HG03575 (cell line): ENCODE measurements around the gene IRX4.

Experiments
- ATAC-seq: cut with Tn5 transposase; IDR thresholded peaks from one replicate; pipeline ENCODE4 v1.9.1; 2021; ENCODE audit not compliant: unreplicated experiment, insufficient number of reproducible peaks, low FRiP score; ENCODE audit errors: extremely low read depth

IRX4 gene

DNA sequence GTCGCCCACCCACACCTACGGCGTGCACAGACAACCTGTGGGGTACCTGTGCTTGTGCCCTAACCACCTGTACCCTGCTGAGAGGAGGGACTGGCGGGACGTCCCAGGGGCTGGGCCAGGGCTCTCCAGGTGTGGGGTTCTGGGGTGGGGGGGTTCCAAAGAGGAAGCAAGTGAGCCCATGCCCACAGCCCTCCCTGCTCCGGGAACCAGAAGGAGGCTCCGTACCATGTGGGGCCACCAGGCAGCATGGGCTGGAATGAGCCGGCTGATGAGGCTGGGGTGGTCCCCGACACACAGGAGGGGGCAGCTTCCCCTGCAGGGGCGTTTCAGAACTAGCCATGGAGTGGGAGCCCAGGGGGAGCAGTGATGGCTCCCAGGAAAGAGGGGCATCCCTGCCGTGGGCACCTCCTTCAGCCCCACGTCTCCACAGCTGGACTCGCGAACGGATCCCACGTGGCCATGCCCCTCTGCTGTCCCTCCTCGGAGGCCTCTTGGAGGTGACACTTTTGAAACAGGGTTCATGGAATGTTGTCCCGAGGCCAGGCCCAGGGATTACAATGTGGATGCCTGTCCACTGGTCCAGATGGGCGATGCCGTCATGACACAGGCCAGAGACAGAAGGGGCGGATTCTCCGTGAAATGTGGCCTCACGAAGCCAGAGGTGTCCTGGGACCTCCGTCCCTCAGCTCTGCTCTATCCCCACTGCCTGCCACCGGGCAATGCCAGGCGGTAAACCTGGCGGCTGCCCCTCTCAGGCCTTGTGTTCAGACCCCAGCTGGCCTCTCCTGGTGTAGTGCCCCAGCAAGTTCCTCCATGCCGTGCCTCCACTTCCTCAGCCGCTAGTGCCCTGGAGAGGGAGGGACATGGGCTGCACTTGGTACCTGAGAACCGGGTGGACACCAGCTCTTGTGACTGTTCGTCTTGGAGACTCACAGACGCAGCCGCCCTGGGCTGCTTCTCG is 33.6 kb upstream of the IRX4 start:
- no peak for ATAC-seq

DNA sequence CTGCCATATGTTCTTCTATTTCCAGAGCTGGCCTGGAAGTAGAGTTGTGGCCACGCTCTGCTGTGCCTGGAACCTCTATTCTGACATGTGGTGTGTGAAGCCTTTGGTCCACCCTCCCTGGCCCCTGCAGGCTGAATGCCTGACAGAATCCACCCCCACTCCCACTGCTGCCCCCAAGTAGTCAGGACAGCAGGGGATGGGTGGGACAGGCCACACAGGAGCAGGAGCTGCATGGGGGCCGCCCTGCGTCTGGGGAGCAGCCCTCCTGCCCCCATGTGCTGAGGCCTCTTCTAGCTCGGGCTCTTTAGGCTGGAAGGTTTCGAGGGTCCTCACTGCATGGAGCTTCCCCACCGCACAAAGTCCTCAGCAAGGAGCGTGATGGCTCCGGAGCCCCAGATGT is 32.6 kb upstream of the IRX4 start:
- ATAC-seq = no peak

DNA sequence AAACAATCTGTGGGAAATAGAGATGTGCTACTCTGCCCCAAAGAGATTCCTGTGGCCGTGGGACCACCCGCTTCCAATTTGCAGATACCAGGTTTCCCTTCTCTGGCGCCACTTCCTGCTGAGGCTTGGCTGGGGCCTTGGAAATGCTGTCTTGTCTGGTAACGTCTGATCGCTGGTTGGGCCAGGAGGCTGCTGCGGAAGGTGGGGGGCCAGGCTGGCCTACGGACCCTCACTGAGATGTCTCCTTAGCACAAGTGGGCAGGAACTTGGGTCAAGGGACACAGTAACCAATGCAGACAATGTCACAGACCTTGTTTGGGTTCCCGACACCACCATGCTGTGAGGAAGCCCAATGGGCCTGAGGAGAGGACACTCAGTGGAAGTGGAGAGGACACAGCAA is 31.7 kb upstream of the IRX4 start:
- ATAC-seq = no peak

DNA sequence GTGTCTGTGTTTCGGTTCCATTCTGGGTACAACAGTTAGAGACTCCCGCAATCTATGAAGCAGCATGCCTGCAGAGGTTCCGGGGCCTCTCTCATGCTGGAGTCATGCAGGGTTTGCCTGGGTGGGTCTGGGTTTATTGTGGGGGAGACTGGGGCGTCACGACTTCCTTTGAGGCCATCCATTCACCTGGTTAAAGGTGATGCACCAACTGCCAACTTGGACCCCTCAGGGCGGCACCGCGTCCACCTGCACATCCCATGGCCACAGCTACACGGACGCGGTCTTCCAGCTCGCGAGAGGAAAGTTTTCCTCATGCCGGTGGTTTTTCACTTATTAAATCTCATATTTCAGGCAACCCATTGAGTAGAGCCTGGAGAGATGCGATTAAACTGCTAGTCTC is 30.9 kb upstream of the IRX4 start:
- ATAC-seq = no peak

DNA sequence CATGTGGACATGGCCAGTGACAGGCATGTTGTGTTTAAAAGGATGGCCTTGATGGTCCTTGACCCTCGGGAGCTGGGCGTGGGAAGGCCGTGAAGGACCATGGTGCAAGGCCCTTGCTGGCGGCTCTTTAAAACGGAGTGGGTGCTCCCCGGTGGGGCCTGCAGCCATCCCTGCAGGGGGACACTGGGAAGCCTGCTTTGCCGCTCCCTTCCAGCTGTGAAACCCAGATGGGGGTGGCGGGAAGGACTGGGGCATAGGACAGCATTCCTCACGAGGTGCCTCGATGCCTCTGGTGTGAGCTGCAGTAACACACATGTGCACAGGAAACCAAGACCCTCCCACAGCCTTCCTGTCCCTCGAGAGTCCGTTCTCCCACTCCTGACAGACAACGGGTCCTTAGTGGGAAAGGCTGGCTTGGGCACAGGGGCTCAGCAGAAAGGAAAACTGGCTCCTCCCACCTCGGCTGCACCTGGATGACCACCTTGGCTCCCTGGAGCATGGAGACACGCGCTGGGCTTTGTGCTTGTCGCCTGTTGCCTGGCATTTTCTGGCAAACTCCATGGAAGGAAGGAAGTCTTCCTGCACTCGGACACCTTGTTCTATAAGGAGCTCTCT is 30.3 kb upstream of the IRX4 start:
- ATAC-seq = no peak

DNA sequence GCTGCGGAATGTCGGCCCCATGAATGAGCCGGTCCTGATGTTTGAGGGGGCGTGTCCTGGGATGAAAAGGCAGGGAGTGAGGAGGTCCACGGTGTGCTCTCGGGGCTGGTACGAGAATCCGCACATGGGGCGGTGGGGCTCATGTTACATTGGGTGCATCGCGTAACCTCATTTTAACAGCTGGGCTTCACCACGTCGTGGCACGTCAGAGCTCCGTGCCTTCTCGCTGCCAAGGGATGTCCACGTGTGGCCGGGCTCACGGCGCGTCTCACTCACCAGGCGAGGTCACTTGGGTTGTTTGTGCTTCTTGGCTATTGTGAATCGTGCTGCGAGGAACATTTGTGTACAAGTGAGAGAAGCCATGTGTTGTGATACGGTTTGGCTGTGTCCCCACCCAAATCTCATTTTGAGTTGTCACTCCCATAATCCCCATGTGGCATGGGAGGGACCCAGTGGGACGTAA is 29.1 kb upstream of the IRX4 start:
- ATAC-seq = no peak

DNA sequence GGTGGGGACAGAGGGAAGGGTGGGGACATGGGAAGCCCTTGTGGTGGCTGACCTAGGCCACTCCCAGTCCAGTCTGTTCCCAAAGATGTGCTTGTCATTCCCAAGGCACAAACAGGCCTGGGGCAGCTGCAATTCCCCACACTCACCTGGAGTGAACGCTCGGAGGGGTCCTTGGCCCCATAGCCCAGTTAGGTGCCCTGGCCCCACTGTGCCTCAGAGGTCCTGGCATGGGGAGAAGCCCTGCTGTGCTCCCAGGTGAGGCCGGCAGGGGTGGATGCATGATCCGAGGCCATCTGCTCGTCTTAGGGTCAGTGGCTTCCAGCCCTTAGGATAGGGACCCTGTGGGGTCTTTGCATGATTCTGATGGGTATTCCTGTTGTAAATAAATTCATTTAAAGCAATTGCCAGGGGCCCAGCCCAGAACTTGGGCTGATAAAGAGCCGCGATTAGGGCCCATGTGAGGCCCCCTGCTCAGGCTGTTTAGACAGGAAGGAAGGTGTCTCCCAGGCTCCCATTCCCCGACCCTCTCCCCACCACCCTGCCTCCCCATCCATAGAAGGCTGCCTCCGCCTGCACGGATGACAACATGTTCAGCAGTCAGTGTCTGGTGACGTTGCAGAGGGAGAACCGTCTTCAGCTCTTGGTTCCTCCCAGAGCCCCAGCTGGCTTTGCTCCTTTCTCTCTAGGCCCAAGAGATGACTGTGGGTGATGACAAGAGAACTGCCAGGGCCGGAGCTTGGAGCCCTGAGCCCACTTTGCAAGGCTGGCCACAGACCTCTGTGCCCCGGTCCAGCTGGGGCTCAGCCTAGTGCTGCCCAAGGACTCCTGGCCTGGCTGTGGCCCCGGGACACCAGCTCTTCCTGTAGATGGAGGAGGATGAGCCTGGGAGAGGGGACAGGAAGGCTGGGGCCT is 28.4 kb upstream of the IRX4 start:
- no peak for ATAC-seq

DNA sequence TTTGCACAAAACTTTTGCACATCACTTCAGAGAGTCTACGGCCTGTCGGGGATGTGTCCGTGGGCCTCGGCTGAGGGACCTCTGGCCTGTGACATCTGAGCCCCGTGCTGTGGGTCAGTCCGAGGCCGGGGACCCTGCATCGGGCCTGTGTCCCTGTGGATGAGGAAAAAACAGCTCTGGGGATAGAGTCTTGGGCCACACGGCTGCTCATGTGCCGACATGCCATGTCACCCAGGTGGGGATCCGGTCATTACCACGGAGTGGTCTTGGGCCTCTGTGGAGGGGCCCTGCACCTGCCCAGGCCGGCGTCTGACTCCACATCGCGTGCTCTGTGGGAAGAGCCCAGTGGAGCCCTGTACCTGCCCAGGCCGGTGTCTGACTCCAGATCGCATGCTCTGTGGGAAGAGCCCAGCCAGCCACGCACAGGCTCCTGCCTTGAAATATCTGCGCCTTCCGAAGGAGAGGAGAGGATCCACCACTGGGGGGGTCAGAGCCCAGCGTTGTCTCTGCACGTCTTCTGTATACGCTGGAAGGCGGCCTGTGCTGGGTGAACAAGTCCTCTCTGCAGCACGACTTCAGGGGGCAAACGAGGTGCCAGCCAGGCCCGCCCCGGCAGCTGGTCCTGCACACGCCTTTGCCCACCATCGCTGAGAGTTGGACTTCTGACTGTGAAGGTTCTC is 27.5 kb upstream of the IRX4 start:
- no peak for ATAC-seq

DNA sequence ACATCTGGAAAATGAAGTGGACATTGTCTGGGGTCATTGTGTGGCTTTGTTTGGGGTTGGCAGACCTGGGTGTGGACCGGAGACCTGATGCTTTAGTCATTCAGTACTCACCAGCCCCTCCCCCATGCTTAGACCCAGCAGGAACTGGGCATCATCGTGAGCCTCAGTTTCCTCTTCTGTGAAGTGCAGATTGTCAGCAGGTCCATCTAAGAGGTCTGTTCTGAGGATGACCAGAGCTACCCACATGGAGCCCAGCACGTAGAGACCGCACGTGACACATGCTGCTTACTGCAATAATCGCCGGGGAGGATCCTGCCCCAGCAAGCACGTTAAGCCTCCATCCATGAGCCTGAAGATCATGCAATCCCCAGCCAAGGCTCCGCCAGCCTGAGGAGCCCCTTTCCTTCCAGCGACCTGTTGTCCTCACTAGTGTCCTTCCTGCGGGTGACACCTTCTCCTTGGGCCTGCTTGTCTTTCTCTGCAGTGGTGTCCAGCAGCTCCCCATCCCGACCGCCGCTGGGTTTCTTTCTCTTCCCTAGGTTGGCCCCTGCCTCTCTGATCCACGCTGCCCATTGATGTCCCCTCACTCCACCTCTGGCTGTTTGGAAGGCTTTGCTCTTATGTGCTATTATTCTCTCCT is 26.7 kb upstream of the IRX4 start:
- no peak for ATAC-seq

DNA sequence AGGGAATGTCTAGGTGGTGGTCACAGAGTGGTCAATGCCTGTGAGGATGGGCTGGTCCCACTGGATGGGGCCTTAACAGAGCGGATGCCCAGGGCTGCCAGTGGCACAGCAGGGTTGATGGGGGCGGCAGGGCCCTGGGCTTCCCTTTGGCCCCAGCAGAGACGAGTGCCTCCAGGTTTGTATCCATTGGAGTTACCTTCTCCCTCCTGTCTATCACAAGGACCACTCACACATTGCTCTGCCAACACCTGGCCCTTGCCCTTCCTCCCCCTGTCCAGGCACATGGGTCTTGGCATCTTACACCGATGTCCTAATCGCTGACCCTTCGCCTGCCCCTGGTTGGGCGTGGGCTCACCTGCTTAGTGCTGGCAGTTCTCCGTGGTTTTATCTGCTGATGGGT is 26.2 kb upstream of the IRX4 start:
- ATAC-seq = no peak

DNA sequence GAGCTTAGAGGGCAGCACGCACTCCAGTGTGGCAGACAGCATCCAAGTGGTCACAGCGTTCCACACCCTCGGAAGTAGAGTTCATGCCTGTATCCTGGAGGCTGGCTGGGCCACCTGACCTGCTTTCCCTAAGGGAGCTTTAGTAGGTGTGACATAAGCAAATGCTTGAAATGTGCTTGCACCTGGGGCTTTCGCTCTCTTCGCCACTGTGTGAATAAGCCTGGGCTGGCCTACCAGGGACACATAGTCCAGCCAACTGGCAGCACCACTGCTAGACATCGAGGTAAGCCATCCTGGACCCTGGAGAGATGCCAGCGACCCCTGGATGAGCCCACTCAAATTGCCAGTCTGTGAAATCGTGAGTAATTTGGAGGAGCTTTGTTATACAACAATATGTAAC is 24.9 kb upstream of the IRX4 start:
- no peak for ATAC-seq

DNA sequence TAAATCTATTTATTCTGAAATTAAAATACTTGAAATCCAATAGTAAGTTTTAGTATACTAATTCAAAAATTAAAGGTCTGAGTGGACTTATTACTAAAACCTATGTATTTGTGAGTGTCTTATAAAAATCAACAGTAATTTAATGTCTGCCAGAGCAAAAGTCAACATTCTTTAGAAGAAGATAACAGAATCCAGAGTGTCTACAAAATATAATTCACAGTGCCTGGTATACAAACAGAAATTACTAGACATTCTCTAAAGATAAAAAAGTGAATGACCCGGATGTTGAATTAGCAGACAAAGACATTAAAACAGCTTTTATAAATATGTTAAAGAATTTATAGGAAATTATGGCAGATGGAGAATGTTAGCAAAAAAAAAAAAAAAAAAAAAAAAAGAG is 22.4 kb upstream of the IRX4 start:
- no peak for ATAC-seq

DNA sequence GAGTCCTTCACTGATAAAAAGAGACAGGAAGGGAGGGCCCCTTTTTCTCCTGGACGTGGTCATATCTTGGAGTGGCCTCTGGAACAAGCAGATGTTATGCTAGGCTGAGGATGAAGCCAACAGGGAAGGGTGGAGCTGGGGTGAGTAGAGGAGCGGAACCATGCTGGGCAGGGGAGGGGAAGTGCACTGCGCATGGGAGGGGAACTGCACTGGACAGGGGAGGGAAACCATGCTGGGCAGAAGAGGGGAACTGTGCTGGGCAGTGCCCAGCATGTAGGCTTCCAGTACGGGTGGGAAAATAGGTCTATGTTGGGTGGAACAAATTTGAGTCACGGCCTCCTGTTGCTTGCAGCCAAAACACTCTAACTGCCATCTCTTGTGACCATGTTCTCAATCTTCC is 19.3 kb upstream of the IRX4 start:
- ATAC-seq = no peak

DNA sequence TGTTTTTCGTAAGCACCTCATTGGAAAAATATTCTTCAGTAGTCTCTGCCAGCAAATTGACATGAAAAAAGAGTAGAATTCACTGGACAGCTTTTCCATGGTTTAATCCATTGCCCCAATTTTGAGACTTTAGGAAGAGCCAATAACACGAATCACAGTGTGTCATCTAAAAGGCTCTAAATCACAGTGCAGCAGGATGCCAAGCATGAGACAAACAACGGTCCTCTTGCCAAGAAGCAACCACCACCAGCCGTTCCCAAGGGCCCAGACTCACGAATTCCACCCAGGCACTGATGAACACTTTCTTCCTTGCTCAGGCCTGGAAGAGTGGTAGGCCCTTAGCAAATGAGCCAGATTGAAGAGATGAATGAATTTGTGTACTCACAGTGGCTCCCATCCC is 18.3 kb upstream of the IRX4 start:
- ATAC-seq = no peak

DNA sequence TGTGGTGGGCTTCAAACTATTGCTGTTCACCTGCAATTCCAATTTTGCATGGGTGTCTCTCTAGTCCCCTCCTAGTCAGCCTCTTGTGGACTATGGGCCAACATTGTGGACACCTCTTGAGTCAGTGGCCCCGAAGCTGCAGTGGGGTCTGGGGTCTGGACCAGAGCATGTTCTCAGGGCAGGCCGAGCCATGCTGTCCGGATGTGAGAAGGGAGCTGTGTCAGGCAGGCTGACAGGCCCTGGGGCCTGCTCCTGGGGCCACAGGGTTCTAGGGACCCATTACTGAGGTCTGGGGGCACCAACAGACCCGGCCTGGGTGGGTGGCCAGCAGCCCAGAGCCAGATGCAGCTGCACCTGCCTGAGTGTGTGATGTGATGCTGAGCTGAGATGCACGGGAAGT is 16.5 kb upstream of the IRX4 start:
- ATAC-seq = no peak

DNA sequence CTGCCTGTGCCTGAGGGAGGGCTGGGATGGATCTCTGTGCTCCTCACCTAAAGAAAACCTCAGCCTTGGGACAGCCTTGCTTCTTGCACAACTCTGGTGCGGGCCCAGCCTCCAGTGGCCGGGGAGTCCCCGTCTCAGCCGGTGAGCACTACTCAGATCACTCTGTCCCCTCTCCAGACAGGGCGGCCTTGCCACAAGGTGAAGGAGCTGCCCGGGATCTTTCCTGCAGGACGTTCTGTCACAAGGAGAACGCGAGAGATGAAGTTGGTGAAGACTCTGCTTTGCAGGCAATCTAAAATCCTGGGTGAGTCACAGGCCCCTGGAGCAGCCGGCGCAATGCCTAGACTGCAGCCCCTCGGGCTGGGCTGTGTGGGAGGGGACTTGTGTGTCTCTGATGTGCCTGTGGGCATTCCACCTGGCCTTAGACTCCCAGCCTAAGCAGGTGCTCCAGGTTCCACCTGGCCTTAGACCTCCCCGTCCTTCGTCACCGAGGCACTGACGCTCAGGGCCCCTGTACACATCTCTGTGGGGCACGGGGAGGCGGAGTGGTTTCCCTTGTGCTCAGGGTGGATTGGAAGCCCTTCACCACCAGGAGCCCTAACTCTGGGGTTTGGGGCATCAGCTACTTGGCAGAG is 15.2 kb upstream of the IRX4 start:
- no peak for ATAC-seq

DNA sequence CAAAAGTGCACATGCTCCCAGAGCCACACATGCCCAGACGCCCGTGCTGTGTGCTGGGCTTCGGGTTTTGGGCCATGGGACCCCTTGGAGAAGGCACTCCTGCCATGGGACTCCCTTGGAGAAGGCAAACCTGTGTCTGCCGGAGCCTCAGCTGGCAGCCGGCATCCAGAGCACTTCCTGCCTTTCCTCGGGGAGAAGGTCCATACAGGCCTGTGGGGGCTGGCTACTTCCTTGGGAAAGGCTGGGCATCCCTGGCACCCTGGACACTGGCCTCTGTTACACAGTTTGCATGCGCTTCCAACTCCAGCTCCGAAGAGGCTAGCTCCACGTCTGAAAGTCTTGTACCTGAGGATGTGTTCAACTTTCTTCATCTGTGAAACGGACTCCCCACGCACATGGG is 14.7 kb upstream of the IRX4 start:
- no peak for ATAC-seq
